H9 (cell line): ENCODE measurements around the gene SGIP1. TPM values are rescaled to one million over a fixed set of nuclear protein-coding genes. Genes with fewer than 3 reads are reported as not detected.

ENCODE experiments used
- DNase-seq: peaks from one replicate; pipeline ENCODE4 v3.0.0-alpha.2; 2017
- H2AFZ ChIP-seq: one replicate; pipeline ENCODE4 v1.6.1; 2013; ENCODE audit warnings: mild to moderate bottlenecking, low read length, control low read depth, moderate library complexity
- H2AK5ac ChIP-seq: 2 replicates; pipeline ENCODE4 v1.6.1; 2013; ENCODE audit warnings: low read length, control low read depth, mixed read lengths; ENCODE audit not compliant: insufficient read length
- H2BK120ac ChIP-seq: one replicate; pipeline ENCODE4 v1.6.1; 2013; ENCODE audit warnings: low read depth, mild to moderate bottlenecking, low read length, control low read depth, inconsistent platforms; ENCODE audit not compliant: poor library complexity, severe bottlenecking
- H2BK12ac ChIP-seq: 2 replicates; pipeline ENCODE4 v1.6.1; 2013; ENCODE audit warnings: low read length, control low read depth, mixed read lengths, low read depth; ENCODE audit not compliant: insufficient read length
- H2BK15ac ChIP-seq: 2 replicates; pipeline ENCODE4 v1.6.1; 2013; ENCODE audit warnings: low read depth, low read length, control low read depth
- H2BK20ac ChIP-seq: one replicate; pipeline ENCODE4 v1.6.1; 2013; ENCODE audit warnings: low read depth, mild to moderate bottlenecking, low read length, control low read depth, inconsistent platforms; ENCODE audit not compliant: poor library complexity, severe bottlenecking
- H2BK5ac ChIP-seq: 2 replicates; pipeline ENCODE4 v1.6.1; 2013; ENCODE audit warnings: low read length, control low read depth, mixed read lengths; ENCODE audit not compliant: insufficient read length
- H3K14ac ChIP-seq: 2 replicates; pipeline ENCODE4 v1.6.1; 2013; ENCODE audit warnings: low read length, control low read depth; ENCODE audit not compliant: insufficient read depth
- H3K18ac ChIP-seq: 2 replicates; pipeline ENCODE4 v1.6.1; 2013; ENCODE audit warnings: low read depth, mild to moderate bottlenecking, mixed read lengths, low read length, control low read depth; ENCODE audit not compliant: insufficient read length
- H3K23ac ChIP-seq: 2 replicates; pipeline ENCODE4 v1.6.1; 2013; ENCODE audit warnings: low read length, control low read depth, mixed read lengths, low read depth; ENCODE audit not compliant: insufficient read length
- H3K23me2 ChIP-seq: 2 replicates; pipeline ENCODE4 v1.6.1; 2013; ENCODE audit warnings: low read depth, mild to moderate bottlenecking, mixed read lengths, low read length, control low read depth; ENCODE audit not compliant: insufficient read length, poor library complexity, severe bottlenecking
- H3K27ac ChIP-seq: 2 replicates; pipeline ENCODE4 v1.5.1; 2013; ENCODE audit warnings: low read length, control low read depth, mixed read lengths, low read depth; ENCODE audit not compliant: insufficient read length
- H3K27me3 ChIP-seq: 2 replicates; pipeline ENCODE4 v1.6.1; 2013; ENCODE audit warnings: low read length, control low read depth, inconsistent platforms; ENCODE audit not compliant: insufficient read depth
- H3K4ac ChIP-seq: 2 replicates; pipeline ENCODE4 v1.6.1; 2013; ENCODE audit warnings: low read depth, mild to moderate bottlenecking, control low read depth, inconsistent platforms, low read length, moderate library complexity
- H3K4me1 ChIP-seq: 2 replicates; pipeline ENCODE4 v1.6.1; 2013; ENCODE audit warnings: low read length, control low read depth, inconsistent platforms; ENCODE audit not compliant: insufficient read depth
- H3K4me2 ChIP-seq: 2 replicates; pipeline ENCODE4 v1.6.1; 2013; ENCODE audit warnings: low read length, control low read depth, mixed read lengths; ENCODE audit not compliant: insufficient read length, insufficient read depth
- H3K56ac ChIP-seq: 2 replicates; pipeline ENCODE4 v1.6.1; 2013; ENCODE audit warnings: low read depth, mild to moderate bottlenecking, mixed read lengths, low read length, control low read depth; ENCODE audit not compliant: insufficient read length
- H3K79me1 ChIP-seq: 2 replicates; pipeline ENCODE4 v1.6.1; 2013; ENCODE audit warnings: low read depth, mild to moderate bottlenecking, moderate library complexity, low read length, control low read depth, inconsistent platforms; ENCODE audit not compliant: insufficient read depth, poor library complexity, severe bottlenecking
- H3K79me2 ChIP-seq: 2 replicates; pipeline ENCODE4 v1.6.1; 2013; ENCODE audit warnings: low read length, control low read depth, inconsistent platforms; ENCODE audit not compliant: insufficient read depth
- H3K9ac ChIP-seq: 2 replicates; pipeline ENCODE4 v1.6.1; 2013; ENCODE audit warnings: low read length, control low read depth, mixed read lengths; ENCODE audit not compliant: insufficient read length; ENCODE audit errors: extremely low read depth
- H3K9me3 ChIP-seq: one replicate; pipeline ENCODE4 v1.6.1; 2013; ENCODE audit warnings: low read depth, low read length, inconsistent platforms; ENCODE audit not compliant: control insufficient read depth
- H3T11ph ChIP-seq: one replicate; pipeline ENCODE4 v1.6.1; 2013; ENCODE audit warnings: mild to moderate bottlenecking, low read length, control low read depth, inconsistent platforms
- H4K20me1 ChIP-seq: one replicate; pipeline ENCODE4 v1.6.1; 2013; ENCODE audit not compliant: control insufficient read depth, insufficient read length, insufficient read depth
- H4K5ac ChIP-seq: 2 replicates; pipeline ENCODE4 v1.6.1; 2013; ENCODE audit warnings: low read depth, mild to moderate bottlenecking, mixed read lengths, low read length, control low read depth; ENCODE audit not compliant: insufficient read length
- H4K8ac ChIP-seq: replicated peaks from 2 replicates; pipeline ENCODE4 v1.6.1; 2013; ENCODE audit warnings: low read length, control low read depth, mixed read lengths, low read depth; ENCODE audit not compliant: insufficient read length
- H4K91ac ChIP-seq: 2 replicates; pipeline ENCODE4 v1.6.1; 2013; ENCODE audit warnings: low read depth, mild to moderate bottlenecking, moderate library complexity, mixed read lengths, low read length, control low read depth; ENCODE audit not compliant: insufficient read length
- H3K27ac Mint-ChIP-seq, 3 experiments: 2 replicates in 2 of 3; 3 replicates in 1 of 3; pipeline ENCODE4 v1.8.0; 2020 to 2021; ENCODE audit warnings: mixed read lengths in 3 of 3, mild to moderate bottlenecking in 1 of 3, moderate library complexity in 1 of 3
- H3K27me3 Mint-ChIP-seq: 2 replicates; pipeline ENCODE4 v1.8.0; 2021; ENCODE audit warnings: low read depth, mild to moderate bottlenecking, moderate library complexity, mixed read lengths
- H3K36me3 Mint-ChIP-seq, 3 experiments: 2 replicates in 2 of 3; 3 replicates in 1 of 3; pipeline ENCODE4 v1.8.0; 2020 to 2021; ENCODE audit warnings: low read depth in 3 of 3, mixed read lengths in 3 of 3; ENCODE audit not compliant: insufficient read depth in 1 of 3
- H3K4me1 Mint-ChIP-seq, 2 experiments: 2 replicates each; pipeline ENCODE4 v1.8.0; 2020; ENCODE audit warnings: mixed read lengths in 2 of 2
- H3K4me3 Mint-ChIP-seq, 2 experiments: 2 replicates in 1 of 2; 3 replicates in 1 of 2; pipeline ENCODE4 v1.8.0; 2020 to 2021; ENCODE audit warnings: mild to moderate bottlenecking in 2 of 2, mixed read lengths in 2 of 2, moderate library complexity in 1 of 2
- H3K9me3 Mint-ChIP-seq, 2 experiments: 2 replicates in 1 of 2; 3 replicates in 1 of 2; pipeline ENCODE4 v1.8.0; 2020; ENCODE audit warnings: mild to moderate bottlenecking in 2 of 2, mixed read lengths in 2 of 2, moderate library complexity in 1 of 2
- CTCF ChIP-seq: fragments of 200-600 bp; sonication (generic); conservative IDR thresholded peaks from 3 replicates; pipeline ENCODE4 v1.8.0; 2021; ENCODE audit warnings: antibody characterized with exemption, mild to moderate bottlenecking
- WGBS: extraction: QIAGEN DNeasy Blood & Tissue Kit; methylation state at CpG from one replicate; pipeline ENCODE4 v1.1.7; 2013; ENCODE audit warnings: missing lambda C conversion rate, low lambda C conversion rate, mixed read lengths; ENCODE audit not compliant: insufficient read length; ENCODE audit errors: extremely low coverage; 5-methylcytosine and 5-hydroxymethylcytosine counted together
- total RNA-seq: library from RNA; stranded (reverse); gene quantifications from 2 replicates; pipeline ENCODE4 v1.2.1, GENCODE V29; 2021

Gene SGIP1
- total RNA-seq, 1 experiment from 2014 or later: 1.5 TPM

DNA sequence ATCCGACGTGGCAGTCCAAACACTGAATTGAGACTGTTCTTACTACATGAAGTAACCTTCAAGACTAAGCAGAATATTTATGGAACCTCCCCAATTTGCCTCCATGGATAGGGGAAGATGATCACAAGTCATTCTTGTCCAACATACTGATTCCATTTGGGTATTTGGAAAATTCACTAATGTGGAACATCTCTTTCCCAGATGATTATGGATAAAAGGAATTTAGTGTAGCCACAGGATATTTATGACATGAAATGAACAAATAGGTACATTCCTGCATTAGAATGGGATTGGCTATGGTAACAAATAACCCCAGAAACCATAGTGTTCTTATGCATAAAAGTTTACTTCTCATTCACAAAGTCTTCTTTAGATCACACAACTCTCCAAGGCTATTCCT is 40.2 kb upstream of the SGIP1 start:
- Histone ChIP-seq H2BK120ac (no peak overlapping the region), H3K23ac (no peak overlapping the region), H3K9ac (no peak overlapping the region), H4K20me1 (no peaks in the 10 kb centered on the region), H3K56ac (no peak overlapping the region), H3K27me3 (no peaks in the 10 kb centered on the region), H4K8ac (no peak overlapping the region), H4K91ac (no peak overlapping the region), H4K5ac (no peak overlapping the region), H2AFZ (no peak overlapping the region), H3K4me2 (no peak overlapping the region), H2BK5ac (no peak overlapping the region), H2BK12ac (no peak overlapping the region), H3K18ac (no peak overlapping the region), H3K79me1 (no peaks in the 10 kb centered on the region), H3K79me2 (no peaks in the 10 kb centered on the region), H3K4ac (no peak overlapping the region), H3T11ph (no peak overlapping the region), H2BK20ac (no peak overlapping the region), H3K9me3 (no peaks in the 10 kb centered on the region), H3K4me1 (no peaks in the 10 kb centered on the region), H2AK5ac (no peak overlapping the region), H3K23me2 (no peaks in the 10 kb centered on the region), H3K27ac (no peak overlapping the region), H3K14ac (no peak overlapping the region), H2BK15ac (no peak overlapping the region)
- H3K4me1 Mint-ChIP-seq: peaks cover 6% of the 10 kb centered on the region in 2 experiments
- TF ChIP-seq CTCF: no peak
- H3K36me3 Mint-ChIP-seq: no peaks in the 10 kb centered on the region
- no peaks in the 10 kb centered on the region for H3K9me3 Mint-ChIP-seq
- H3K4me3 Mint-ChIP-seq: no peak overlapping the region
- no CpG with 5 or more reads among the region's 2 CpGs for WGBS
- H3K27me3 Mint-ChIP-seq: no peaks in the 10 kb centered on the region
- no peak for DNase-seq
- no peak overlapping the region for H3K27ac Mint-ChIP-seq
